ENCODE results near the gene TSSK6.

DNA sequence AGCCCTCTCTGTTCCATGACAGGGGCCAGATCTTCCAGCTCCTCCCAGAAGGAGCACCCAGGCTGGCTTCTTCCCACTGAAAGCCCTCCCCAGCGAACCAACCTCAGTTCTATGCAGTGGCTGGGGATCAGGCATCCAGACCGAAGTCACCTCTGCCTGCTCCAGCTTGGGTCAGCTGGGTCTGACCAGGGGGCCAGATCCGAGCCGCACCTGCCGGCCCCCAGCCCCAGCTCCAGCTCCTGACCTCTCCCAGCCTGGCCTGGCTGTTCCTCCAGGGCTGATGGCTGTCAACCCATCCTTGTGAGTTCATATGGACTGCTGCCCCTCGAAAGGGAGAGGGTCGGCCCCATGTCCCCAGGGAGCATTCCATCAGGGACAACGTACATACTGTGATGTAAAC is 8.0 kb downstream of the TSSK6 start:
- TF ChIP-seq, protein P1, sequence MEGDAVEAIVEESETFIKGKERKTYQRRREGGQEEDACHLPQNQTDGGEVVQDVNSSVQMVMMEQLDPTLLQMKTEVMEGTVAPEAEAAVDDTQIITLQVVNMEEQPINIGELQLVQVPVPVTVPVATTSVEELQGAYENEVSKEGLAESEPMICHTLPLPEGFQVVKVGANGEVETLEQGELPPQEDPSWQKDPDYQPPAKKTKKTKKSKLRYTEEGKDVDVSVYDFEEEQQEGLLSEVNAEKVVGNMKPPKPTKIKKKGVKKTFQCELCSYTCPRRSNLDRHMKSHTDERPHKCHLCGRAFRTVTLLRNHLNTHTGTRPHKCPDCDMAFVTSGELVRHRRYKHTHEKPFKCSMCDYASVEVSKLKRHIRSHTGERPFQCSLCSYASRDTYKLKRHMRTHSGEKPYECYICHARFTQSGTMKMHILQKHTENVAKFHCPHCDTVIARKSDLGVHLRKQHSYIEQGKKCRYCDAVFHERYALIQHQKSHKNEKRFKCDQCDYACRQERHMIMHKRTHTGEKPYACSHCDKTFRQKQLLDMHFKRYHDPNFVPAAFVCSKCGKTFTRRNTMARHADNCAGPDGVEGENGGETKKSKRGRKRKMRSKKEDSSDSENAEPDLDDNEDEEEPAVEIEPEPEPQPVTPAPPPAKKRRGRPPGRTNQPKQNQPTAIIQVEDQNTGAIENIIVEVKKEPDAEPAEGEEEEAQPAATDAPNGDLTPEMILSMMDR (IDR thresholded peaks at IDR 0.05; ENCODE audit: poor library complexity): no peak
- TF ChIP-seq EZH2 (IDR thresholded peaks at IDR 0.05; ENCODE audit: borderline replicate concordance) (no peak), EZH2phosphoT487 (IDR thresholded peaks at IDR 0.05; ENCODE audit: low read depth, severe bottlenecking, unreplicated experiment) (no peak)

Measured in hepatocyte (in vitro differentiated cells).